Right lobe of liver (tissue), 6 donors: ENCODE measurements around the gene FAM53A. TPM values are rescaled to one million over a fixed set of nuclear protein-coding genes. Genes with fewer than 3 reads are reported as not detected.
A peak's percentile ranks its signal among the peaks of the same experiment; 100 is the strongest.

Experiments
- ATAC-seq, 4 donors: fragments of 200-7000 bp; cut with Tn5 transposase; one replicate each; pipeline ENCODE4 v1.9.1; 2020; ENCODE audit warnings: mild to moderate bottlenecking in 4 of 4, moderate library complexity in 4 of 4
- DNase-seq, 3 donors: peaks; one replicate each; pipeline ENCODE4 v3.0.0-alpha.2; 2020
- H3K27ac ChIP-seq, 3 donors: fragments of 200-600 bp; one replicate each; pipeline ENCODE4 v1.8.0; 2022
- H3K27me3 ChIP-seq, 2 donors: fragments of 200-600 bp; one replicate each; pipeline ENCODE4 v1.8.0; 2022
- H3K36me3 ChIP-seq, 4 donors: fragments of 200-600 bp; sonication (generic) in 1 of 4; one replicate each; pipeline versions ENCODE4 v1.5.1 to v1.8.0; 2017 to 2022; ENCODE audit warnings: control low read depth in 1 of 4
- H3K4me1 ChIP-seq, 4 donors: fragments of 200-600 bp; sonication (generic) in 1 of 4; one replicate each; pipeline versions ENCODE4 v1.5.1 to v1.8.0; 2017 to 2022; ENCODE audit warnings: control low read depth in 1 of 4
- H3K4me3 ChIP-seq, 3 donors: fragments of 200-600 bp; one replicate each; pipeline ENCODE4 v1.8.0; 2022
- H3K9me3 ChIP-seq, 4 donors: fragments of 200-600 bp; sonication (generic) in 1 of 4; one replicate each; pipeline versions ENCODE4 v1.5.1 to v1.8.0; 2017 to 2022; ENCODE audit warnings: control low read depth in 1 of 4
- POLR2A ChIP-seq: fragments of 450-650 bp; IDR thresholded peaks from one replicate; pipeline ENCODE4 v1.6.1; 2017; ENCODE audit warnings: antibody characterized with exemption, mild to moderate bottlenecking
- WGBS: methylation state at CpG from one replicate; pipeline ENCODE4 v1.1.6; 2018; ENCODE audit warnings: low coverage, low lambda C conversion rate; ENCODE audit not compliant: insufficient coverage; ENCODE audit errors: missing lambda C conversion rate; 5-methylcytosine and 5-hydroxymethylcytosine counted together
- intact Hi-C, 2 donors: fragments of 100-400 bp; cut with DNase I; formaldehyde crosslinking; loops; one replicate each; pipeline versions ENCODE4 v1.11.2 to v1.14.1; 2022
- long read RNA-seq: library from polyadenylated mRNA; unstranded; transcript quantifications from one replicate; pipeline ENCODE4 v2.0.0, GENCODE V29; 2019
- total RNA-seq, 6 experiments: library from RNA; depleted of rRNA in 2 of 6; stranded (reverse); fragments of >200 nt in 2 of 6; fragmentation: NEBNext Ultra II Directional in 3 of 6; extraction: Animal tissue kit (Norgen Biotek cat#: 25700) in 3 of 6; gene quantifications; one replicate each; pipeline versions ENCODE4 v1.1.0 to v1.2.4, GENCODE V29; 2016 to 2023
- TF ChIP-seq, protein P1 (sequence below), 4 donors: fragments of 200-600 bp in 3 of 4; fragments of 450-650 bp in 1 of 4; IDR thresholded peaks; one replicate each; pipeline versions ENCODE4 v1.5.1 to v1.8.0; 2016 to 2022; ENCODE audit warnings: antibody characterized with exemption in 4 of 4, mild to moderate bottlenecking in 2 of 4
- donor health status: DM: no; HTN: yes; CAD: no.
- donor health status: DM: no; HTN: no; CAD: no.
- donor health status: DM: no; HTN: no; CAD: no.
- donor health status: DM: no; HTN: yes; CAD: no.
- donor health status: DM: no; HTN: yes; CAD: no.

Gene FAM53A, protein sequence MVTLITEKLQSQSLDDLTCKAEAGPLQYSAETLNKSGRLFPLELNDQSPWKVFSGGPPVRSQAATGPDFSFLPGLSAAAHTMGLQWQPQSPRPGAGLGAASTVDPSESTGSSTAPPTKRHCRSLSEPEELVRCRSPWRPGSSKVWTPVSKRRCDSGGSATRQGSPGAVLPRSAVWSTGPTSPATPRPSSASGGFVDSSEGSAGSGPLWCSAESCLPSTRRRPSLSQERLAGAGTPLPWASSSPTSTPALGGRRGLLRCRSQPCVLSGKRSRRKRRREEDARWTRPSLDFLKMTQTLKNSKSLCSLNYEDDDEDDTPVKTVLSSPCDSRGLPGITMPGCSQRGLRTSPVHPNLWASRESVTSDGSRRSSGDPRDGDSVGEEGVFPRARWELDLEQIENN
- 1 to 10 TPM in 2 of 6 experiments, under 1 TPM in 4; 0.56 to 3.5 (median 0.74) TPM for total RNA-seq
- long read RNA-seq, result 0 reads

DNA sequence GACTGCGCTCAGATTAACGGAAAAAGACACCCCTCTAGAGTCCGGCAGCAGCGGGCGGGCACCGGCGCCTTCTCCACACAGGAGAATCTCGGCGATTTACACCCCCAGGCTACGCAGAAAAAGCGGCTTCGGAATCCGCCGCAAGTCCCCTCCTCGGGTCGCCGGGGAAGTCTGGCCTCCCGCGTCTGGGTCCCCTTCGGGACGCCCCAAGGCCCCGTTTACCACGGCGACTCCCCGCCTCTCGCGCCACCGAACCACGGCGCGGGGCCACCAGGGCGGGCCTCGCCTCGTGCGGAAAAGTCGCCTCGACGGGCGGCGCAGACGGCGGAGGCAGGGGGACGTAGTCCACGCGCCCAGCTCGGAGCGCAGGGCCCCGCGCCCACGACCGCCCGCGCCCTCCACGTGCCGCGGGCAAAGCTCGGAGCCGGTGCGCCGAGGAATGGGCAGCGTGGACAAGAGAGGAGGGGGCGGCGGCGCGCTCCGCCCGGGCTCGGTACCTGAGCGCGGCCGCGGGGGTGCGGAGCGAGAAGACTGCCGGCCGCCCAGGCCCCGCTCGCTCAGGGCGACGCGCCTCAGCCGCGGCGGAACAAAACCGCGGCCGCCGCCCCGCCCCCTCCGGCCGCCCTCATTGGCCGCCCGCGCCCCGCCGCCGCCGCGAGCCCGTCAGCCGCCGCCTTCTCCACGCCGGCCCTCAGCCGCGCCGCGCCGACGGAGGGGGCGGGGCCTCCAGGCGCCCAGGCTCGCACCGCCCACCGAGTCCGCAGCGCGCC, at the start of gene FAM53A:
TSS of gene FAM53A (minus strand) at position 578 of the 770 bp plus-strand sequence. CDS start 15,572 bp downstream, outside the sequence.
- Histone ChIP-seq H3K4me3 (peak within 1 kb of the TSS; percentile 54 to 67 (median 62)), H3K36me3 (no peaks in the 10 kb centered on the region), H3K4me1 (peaks cover 0 to 18% (median 0%) of the 10 kb centered on the region in 4 donors), H3K27me3 (no peaks in the 10 kb centered on the region), H3K27ac (peak within 1 kb of the TSS; percentile 36 to 55 (median 51)), H3K9me3 (no peaks in the 10 kb centered on the region)
- DNase-seq, result peak; percentile 94 to 97 (median 96)
- 10% methylated on average over 2 of the region's 118 CpGs for WGBS
- intact Hi-C loops, result no loop called here
- TF ChIP-seq POLR2A, result peak; percentile 60
- TF ChIP-seq, protein P1, sequence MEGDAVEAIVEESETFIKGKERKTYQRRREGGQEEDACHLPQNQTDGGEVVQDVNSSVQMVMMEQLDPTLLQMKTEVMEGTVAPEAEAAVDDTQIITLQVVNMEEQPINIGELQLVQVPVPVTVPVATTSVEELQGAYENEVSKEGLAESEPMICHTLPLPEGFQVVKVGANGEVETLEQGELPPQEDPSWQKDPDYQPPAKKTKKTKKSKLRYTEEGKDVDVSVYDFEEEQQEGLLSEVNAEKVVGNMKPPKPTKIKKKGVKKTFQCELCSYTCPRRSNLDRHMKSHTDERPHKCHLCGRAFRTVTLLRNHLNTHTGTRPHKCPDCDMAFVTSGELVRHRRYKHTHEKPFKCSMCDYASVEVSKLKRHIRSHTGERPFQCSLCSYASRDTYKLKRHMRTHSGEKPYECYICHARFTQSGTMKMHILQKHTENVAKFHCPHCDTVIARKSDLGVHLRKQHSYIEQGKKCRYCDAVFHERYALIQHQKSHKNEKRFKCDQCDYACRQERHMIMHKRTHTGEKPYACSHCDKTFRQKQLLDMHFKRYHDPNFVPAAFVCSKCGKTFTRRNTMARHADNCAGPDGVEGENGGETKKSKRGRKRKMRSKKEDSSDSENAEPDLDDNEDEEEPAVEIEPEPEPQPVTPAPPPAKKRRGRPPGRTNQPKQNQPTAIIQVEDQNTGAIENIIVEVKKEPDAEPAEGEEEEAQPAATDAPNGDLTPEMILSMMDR (IDR thresholded peaks at IDR 0.05), result peak in 1 of 4 donors; percentile 11
- ATAC-seq, result peak; percentile 94 to 97 (median 96)

DNA sequence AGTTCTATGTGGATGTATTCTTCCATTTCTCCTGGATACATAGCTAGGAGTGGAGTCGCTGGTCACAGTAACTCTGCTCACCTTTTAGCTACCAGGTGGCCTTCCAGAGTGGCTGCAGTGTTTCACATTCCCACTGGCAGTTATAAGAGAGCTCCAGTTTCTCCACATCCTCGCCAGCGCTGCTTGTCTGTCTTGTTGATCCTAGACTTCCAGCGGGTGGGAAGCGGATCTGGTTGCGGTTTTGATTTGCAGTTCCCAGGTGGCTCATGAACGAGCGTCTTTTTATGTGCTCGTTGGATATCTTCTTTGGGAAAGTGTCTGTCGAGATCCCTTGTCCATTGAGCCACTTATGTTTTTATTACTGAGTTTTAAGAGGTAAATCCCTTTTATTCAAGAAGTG, 48.8 kb upstream of the FAM53A start:
- no peak for TF ChIP-seq POLR2A
- TF ChIP-seq, protein P1 (IDR thresholded peaks at IDR 0.05), result no peak
- DNase-seq (no peak), ATAC-seq (no peak)
- intact Hi-C loops, result no loop called here
- Histone ChIP-seq H3K27me3 (no peaks in the 10 kb centered on the region), H3K4me1 (no peaks in the 10 kb centered on the region), H3K27ac (no peak overlapping the region), H3K4me3 (no peak overlapping the region), H3K36me3 (peaks cover 0 to 4% (median 0%) of the 10 kb centered on the region in 4 donors), H3K9me3 (no peaks in the 10 kb centered on the region)
- 95% methylated on average over 10 of the region's 10 CpGs for WGBS

DNA sequence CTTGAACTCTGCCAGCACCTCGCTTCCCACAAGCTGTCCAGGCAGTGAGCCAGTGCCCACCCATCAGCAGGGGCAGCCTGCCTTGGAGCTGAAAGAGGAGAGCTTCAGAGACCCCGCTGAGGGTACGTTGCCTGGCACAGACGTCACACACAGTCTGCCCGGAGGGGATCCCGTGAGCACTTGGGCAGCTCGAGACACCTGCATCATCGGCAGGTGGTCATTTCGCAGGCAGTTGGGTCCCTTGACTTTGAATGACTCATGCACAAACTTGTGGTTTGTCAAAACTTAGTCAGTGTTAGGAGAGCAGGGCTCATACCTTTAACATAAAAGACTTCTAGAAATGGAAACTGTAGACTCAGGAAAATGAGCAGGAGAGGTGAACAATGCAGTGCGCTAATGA, 47.1 kb upstream of the FAM53A start:
- ATAC-seq, result no peak
- 100% methylated on average over 1 of the region's 10 CpGs for WGBS
- Histone ChIP-seq H3K4me1 (peaks cover 0 to 4% (median 0%) of the 10 kb centered on the region in 4 donors), H3K27ac (no peak overlapping the region), H3K9me3 (no peaks in the 10 kb centered on the region), H3K27me3 (no peaks in the 10 kb centered on the region), H3K4me3 (no peak overlapping the region), H3K36me3 (no peaks in the 10 kb centered on the region)
- intact Hi-C loops, result no loop called here
- TF ChIP-seq, protein P1 (IDR thresholded peaks at IDR 0.05), result no peak
- TF ChIP-seq POLR2A, result no peak
- DNase-seq, result peak in 1 of 3 donors; percentile 45

DNA sequence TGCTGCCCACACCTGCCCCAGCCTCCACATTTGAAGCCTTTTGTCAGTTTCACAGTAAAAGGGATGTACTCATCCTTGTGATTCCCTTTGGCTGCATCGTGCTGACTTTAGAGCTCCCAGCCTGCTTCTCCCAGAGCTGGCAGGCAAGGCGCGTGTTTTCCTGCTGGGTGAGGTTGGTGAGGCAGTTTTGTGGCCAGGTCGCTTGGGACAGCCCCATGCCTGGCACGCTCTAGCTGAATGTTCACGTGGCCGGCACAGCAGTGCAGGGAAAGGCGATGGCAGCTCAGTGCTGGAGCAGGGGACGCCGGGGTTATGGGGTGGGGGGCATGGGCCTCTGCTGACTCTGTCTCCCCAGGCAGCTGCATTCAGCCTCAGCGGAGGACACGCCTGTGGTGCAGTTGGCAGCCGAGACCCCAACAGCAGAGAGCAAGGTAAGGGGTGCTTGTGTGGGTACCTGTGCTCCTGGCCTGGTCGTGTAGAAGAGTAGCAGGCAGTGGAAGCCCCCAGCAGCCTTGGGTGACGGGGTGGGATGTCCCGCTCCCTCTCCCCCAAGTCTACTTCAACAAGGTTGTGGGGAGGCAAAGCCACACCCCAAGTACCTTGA, 46.5 kb upstream of the FAM53A start:
- TF ChIP-seq, protein P1 (IDR thresholded peaks at IDR 0.05), result no peak
- TF ChIP-seq POLR2A, result no peak
- ATAC-seq (no peak), DNase-seq (peak in 1 of 3 donors; percentile 51)
- WGBS, result 40% methylated on average over 2 of the region's 16 CpGs
- H3K27ac ChIP-seq, result no peak overlapping the region
- intact Hi-C loops, result no loop called here
- H3K9me3 ChIP-seq, result no peaks in the 10 kb centered on the region
- H3K36me3 ChIP-seq, result no peaks in the 10 kb centered on the region
- H3K4me3 ChIP-seq, result no peak overlapping the region
- H3K27me3 ChIP-seq, result no peaks in the 10 kb centered on the region
- H3K4me1 ChIP-seq, result peaks cover 0 to 6% (median 0%) of the 10 kb centered on the region in 4 donors
